BE2C (cell line): ENCODE measurements around the gene PAFAH1B1.
"Not testable (repeated sequence)": the region's sequence is repeated elsewhere in the genome, so short reads cannot be mapped to it uniquely, and the experiment has no call there.

Experiments used
- DNase-seq: peaks from one replicate; pipeline ENCODE4 v3.0.0-alpha.2; 2020
- H3K27me3 ChIP-seq: fragments of 250-450 bp; sonication (Bioruptor Pico); 2 replicates; pipeline ENCODE4 v1.5.1; 2020; ENCODE audit warnings: mild to moderate bottlenecking
- H3K36me3 ChIP-seq: fragments of 250-450 bp; sonication (Bioruptor Pico); 2 replicates; pipeline ENCODE4 v1.5.1; 2020; ENCODE audit warnings: mild to moderate bottlenecking
- H3K4me1 ChIP-seq: fragments of 250-450 bp; sonication (Bioruptor Pico); 2 replicates; pipeline ENCODE4 v1.5.1; 2020
- H3K4me3 ChIP-seq: 2 replicates; pipeline ENCODE4 v1.5.1; 2011; ENCODE audit warnings: low read depth, low read length
- H3K9me3 ChIP-seq: fragments of 250-450 bp; sonication (Bioruptor Pico); 2 replicates; pipeline ENCODE4 v1.5.1; 2020
- CTCF ChIP-seq: IDR thresholded peaks from 2 replicates; pipeline ENCODE4 v1.5.1; 2012; ENCODE audit warnings: mild to moderate bottlenecking, low read depth, low read length

Gene PAFAH1B1

DNA sequence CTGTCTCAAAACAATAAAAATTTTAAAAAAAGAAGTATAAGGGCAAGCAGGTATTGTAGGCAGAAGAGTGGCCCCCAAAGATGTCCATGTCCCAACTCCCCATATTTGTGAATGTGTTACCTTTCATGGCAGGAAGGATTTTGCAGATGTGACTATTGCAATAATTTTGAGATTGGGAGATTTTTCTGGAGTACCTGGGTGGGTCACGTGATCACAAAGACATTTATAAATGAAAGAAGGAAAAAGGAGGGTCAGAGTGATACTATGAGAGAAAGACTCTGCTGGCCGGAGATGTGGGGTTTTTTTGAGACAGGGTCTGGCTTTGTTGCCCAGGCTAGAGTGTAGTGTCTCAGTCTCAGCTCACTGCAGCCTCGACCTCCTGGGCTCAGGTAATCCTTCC is 27.4 kb upstream of the PAFAH1B1 start:
- TF ChIP-seq CTCF = no peak
- no peak overlapping the region for H3K4me3 ChIP-seq

DNA sequence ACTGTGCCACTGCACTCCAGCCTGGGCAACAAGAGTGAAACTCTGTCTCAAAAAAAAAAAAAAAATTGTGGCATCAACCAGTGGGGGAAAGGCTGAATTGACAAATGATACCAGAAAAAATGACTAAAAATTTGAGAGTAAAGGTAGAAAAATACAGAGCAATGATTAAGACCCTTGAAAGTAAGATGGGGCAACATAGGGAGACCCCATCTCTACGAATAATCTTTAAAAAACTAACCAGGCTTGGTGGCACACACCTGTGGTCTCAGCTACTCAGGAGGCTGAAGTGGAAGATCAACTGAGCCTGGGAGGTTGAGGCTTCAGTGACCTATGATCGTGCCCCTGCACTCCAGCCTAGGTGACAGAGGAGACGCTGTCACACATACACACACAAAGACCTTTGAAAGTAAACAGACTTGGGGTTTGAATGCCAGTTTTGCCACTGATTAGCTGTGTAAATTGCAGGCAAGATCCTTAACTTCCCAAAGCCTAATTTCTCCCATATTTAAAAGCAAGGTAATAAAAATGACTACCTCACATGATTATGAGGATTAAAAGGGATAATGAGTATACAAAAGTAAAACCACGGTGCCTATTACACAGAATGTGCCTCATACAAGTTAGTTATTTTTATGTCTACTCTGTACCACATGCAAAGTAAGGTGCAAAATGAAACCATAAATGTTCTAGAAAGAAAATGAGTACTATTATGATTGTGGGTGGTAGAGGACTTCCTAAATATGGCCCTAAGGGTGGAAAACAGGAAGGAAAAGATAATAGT is 21.7 kb upstream of the PAFAH1B1 start:
- Histone ChIP-seq H3K27me3 (no peaks in the 10 kb centered on the region), H3K36me3 (no peaks in the 10 kb centered on the region), H3K4me3 (no peak overlapping the region), H3K9me3 (no peaks in the 10 kb centered on the region), H3K4me1 (no peaks in the 10 kb centered on the region)
- no peak for TF ChIP-seq CTCF
- DNase-seq = no peak

More for the DNA sequence above, 27.4 kb upstream of the PAFAH1B1 start:
- no peaks in the 10 kb centered on the region for H3K4me1 ChIP-seq
- no peaks in the 10 kb centered on the region for H3K36me3 ChIP-seq
- H3K9me3 ChIP-seq = no peaks in the 10 kb centered on the region
- no peaks in the 10 kb centered on the region for H3K27me3 ChIP-seq
- no peak for DNase-seq

DNA sequence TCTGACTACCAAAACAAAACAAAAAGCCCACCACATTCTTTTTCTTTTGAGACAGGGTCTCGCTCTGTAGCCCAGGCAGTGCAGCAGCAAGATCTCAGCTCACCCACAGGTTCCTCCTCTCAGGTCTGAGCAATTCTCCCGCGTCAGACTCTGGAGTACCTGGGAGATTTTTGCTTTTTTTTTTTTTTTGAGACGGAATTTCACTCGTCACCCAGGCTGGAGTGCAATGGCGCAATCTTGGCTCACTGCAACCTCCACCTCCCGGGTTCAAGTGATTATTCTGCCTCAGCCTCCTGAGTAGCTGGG is 21.2 kb upstream of the PAFAH1B1 start:
- not testable (repeated sequence) for H3K4me1 ChIP-seq, H3K27me3 ChIP-seq, H3K4me3 ChIP-seq, DNase-seq, H3K9me3 ChIP-seq, H3K36me3 ChIP-seq

DNA sequence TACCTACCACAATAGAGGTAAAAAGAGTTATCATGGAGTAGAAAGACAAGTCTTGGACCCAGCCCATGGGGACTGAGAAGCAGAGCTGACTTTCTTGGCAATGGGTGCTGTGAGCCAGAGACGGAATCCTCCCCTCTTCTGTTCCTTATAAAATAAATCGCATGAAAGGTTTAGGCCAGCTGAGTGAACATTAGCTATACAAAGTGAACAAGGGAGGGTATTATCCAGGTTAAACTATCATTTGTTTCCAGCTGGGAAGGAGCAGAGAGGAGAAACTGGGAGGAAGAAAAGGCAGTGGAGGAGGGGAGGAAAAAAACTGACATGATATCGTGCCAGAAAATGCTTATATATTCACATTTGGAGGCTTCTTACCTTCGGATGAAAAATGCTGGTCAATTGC is 13.3 kb upstream of the PAFAH1B1 start:
- Histone ChIP-seq H3K4me3 (no peak overlapping the region), H3K4me1 (no peaks in the 10 kb centered on the region), H3K27me3 (no peaks in the 10 kb centered on the region), H3K36me3 (no peaks in the 10 kb centered on the region), H3K9me3 (no peaks in the 10 kb centered on the region)
- no peak for DNase-seq
- no peak for TF ChIP-seq CTCF

GRCh38 chr17:2580661-2581060 is 12.8 kb upstream of the PAFAH1B1 start:
- H3K4me1 ChIP-seq = no peaks in the 10 kb centered on the region
- H3K4me3 ChIP-seq = no peak overlapping the region
- no peaks in the 10 kb centered on the region for H3K36me3 ChIP-seq
- TF ChIP-seq CTCF = no peak
- no peak for DNase-seq
- H3K9me3 ChIP-seq = no peaks in the 10 kb centered on the region
- H3K27me3 ChIP-seq = no peaks in the 10 kb centered on the region

DNA sequence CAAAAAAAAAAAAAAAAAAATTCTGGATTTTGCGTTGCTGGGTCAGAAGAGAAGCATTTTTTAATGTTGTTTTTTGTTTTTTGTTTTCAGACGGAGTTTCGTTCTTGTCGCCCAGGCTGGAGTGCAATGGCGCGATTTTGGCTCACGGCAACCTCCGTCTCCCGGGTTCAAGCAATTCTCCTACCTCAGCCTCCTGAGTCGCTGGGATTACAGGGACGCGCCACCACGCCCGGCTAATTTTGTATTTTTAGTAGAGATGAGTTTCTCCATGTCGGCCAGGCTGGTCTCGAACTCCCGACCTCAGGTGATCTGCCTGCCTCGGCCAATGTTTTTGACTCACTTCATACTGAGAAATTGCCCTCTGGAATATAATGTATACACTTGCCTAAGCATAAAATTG is 11.0 kb upstream of the PAFAH1B1 start:
- H3K27me3 ChIP-seq = no peaks in the 10 kb centered on the region
- TF ChIP-seq CTCF = no peak

More for the DNA sequence above, 11.0 kb upstream of the PAFAH1B1 start:
- Histone ChIP-seq H3K36me3 (no peaks in the 10 kb centered on the region), H3K4me3 (no peak overlapping the region), H3K9me3 (no peaks in the 10 kb centered on the region), H3K4me1 (no peaks in the 10 kb centered on the region)
- no peak for DNase-seq
